ENCODE results near the gene HAL. TPM values are rescaled to one million over a fixed set of nuclear protein-coding genes. Genes with fewer than 3 reads are reported as not detected.

The HAL gene
- total and polyA plus RNA-seq, 10 of the 15 experiments (the other 5 are each of a cell fraction or from before 2014, with no cell fraction given), result 0.04 to 0.45 (median 0.13) TPM; not detected in 1

GRCh38 chr12:95942524-95943329, 53.4 kb downstream of the HAL start, which contains the start of gene CCDC38 (continued):
- TF ChIP-seq MEF2A (IDR thresholded peaks at IDR 0.05; ENCODE audit: insufficient read depth, low read depth, low read length), result no peak
- TF ChIP-seq MAX (IDR thresholded peaks at IDR 0.05; ENCODE audit: low read depth, low read length), result no peak
- TF ChIP-seq TAF1 (IDR thresholded peaks at IDR 0.05; ENCODE audit: borderline replicate concordance, low read depth, low read length), result no peak
- no peak for TF ChIP-seq ASH2L (IDR thresholded peaks at IDR 0.05; ENCODE audit: borderline replicate concordance, low read depth)
- peak; percentile 55; the same call in 1 of the 2 replicates for TF ChIP-seq NBN (IDR thresholded peaks at IDR 0.05)
- no peak for TF ChIP-seq EP300 (IDR thresholded peaks at IDR 0.05; ENCODE audit: borderline replicate concordance in 1 of 2, control insufficient read depth in 1 of 2, low read depth in 2 of 2, low read length in 2 of 2)
- TF ChIP-seq YBX1 (IDR thresholded peaks at IDR 0.05), result no peak
- TF ChIP-seq DPF2 (IDR thresholded peaks at IDR 0.05), result no peak
- peak; percentile 30; the same call in 1 of the 2 replicates for TF ChIP-seq NR2C1 (IDR thresholded peaks at IDR 0.05)
- TF ChIP-seq ESRRA (IDR thresholded peaks at IDR 0.05; ENCODE audit: low read length), result no peak
- TF ChIP-seq ZNF384 (IDR thresholded peaks at IDR 0.05; ENCODE audit: borderline replicate concordance, low read depth, low read length), result no peak
- TF ChIP-seq HCFC1 (IDR thresholded peaks at IDR 0.05; ENCODE audit: low read length), result peak; percentile 32; the same call in 1 of the 2 replicates
- no peak for TF ChIP-seq CHD1 (IDR thresholded peaks at IDR 0.05; ENCODE audit: low read depth, low read length)
- TF ChIP-seq NFXL1 (IDR thresholded peaks at IDR 0.05; ENCODE audit: borderline replicate concordance), result no peak
- TF ChIP-seq KAT2A (conservative IDR thresholded peaks at IDR 0.05; ENCODE audit: control insufficient read depth, low read depth, low read length), result no peak
- TF ChIP-seq SIX5 (IDR thresholded peaks at IDR 0.05; ENCODE audit: low read depth, low read length, severe bottlenecking), result no peak
- TF ChIP-seq HDAC6 (IDR thresholded peaks at IDR 0.05; ENCODE audit: unreplicated experiment), result no peak
- no peak for TF ChIP-seq ZBED1 (IDR thresholded peaks at IDR 0.05; ENCODE audit: borderline replicate concordance)
- no peak for TF ChIP-seq STAT3 (IDR thresholded peaks at IDR 0.05; ENCODE audit: low read depth, low read length)
- peak; percentile 78 for TF ChIP-seq ZBTB11 (CRISPR knock-in tag; IDR thresholded peaks at IDR 0.05)
- no peak for TF ChIP-seq SMC3 (IDR thresholded peaks at IDR 0.05; ENCODE audit: borderline replicate concordance, low read length)
- no peak for TF ChIP-seq SREBF1 (IDR thresholded peaks at IDR 0.05; ENCODE audit: low read length)
- no peak for TF ChIP-seq CTCF (IDR thresholded peaks at IDR 0.05 in 2 of 3, conservative IDR thresholded peaks at IDR 0.05 in 1 of 3; ENCODE audit: control insufficient read depth in 2 of 3, extremely low read depth in 1 of 3, insufficient read depth in 1 of 3, low read depth in 3 of 3, low read length in 3 of 3)
- TF ChIP-seq SRF (IDR thresholded peaks at IDR 0.05; ENCODE audit: low read depth in 2 of 2, low read length in 2 of 2), result no peak
- TF ChIP-seq CREB1 (IDR thresholded peaks at IDR 0.05; ENCODE audit: low read depth), result 0 out of 2 replicates have a peak, but pooled peaks have one; percentile 20
- TF ChIP-seq KLF5 (IDR thresholded peaks at IDR 0.05; ENCODE audit: partially characterized antibody), result no peak
- peak in 1 of 2 experiments; percentile 58; a peak in 2 of 3 replicates for TF ChIP-seq EGR1 (IDR thresholded peaks at IDR 0.05; ENCODE audit: borderline replicate concordance in 1 of 2, low read depth in 2 of 2, low read length in 2 of 2)

All from GM12878 (cell line).